ENCODE data around the gene CDH8. TPM values are rescaled to one million over a fixed set of nuclear protein-coding genes. Genes with fewer than 3 reads are reported as not detected.

The CDH8 gene
- total and polyA plus RNA-seq, 2 of the 4 experiments (the other 2 are of a cell fraction), result not detected

DNA sequence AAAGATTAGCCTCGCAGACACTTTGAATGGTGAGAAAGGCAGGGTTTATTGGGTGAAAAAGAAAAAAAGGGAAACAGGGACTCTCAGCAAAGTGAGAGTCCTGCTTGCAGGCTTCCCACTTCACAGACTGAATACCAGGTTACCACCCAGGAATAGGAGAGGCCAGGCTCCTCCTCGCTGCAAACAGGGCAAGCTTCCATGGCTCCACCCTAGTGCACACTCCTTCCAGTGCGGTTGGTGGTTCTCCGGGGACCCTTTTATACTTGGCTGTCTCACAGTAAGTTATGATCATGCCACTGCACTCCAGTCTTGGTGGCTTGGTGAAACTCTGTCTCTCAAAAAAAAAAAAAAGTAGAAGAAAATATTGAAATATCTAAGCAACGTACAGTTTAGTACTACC is 30.5 kb upstream of the CDH8 start:
- no peak overlapping the region for H3K18ac ChIP-seq (ENCODE audit: low read depth, low read length)
- H3K23ac ChIP-seq (ENCODE audit: low read depth, low read length), result no peak overlapping the region
- CTCF ChIA-PET, result no interaction called here
- H3K14ac ChIP-seq (replicated peaks; ENCODE audit: low read depth, low read length), result no peak overlapping the region
- no peaks in the 10 kb centered on the region for H3K36me3 ChIP-seq (ENCODE audit: control insufficient read depth, insufficient read depth, low read length)
- no peaks in the 10 kb centered on the region for H3K4me1 ChIP-seq (ENCODE audit: control insufficient read depth, insufficient read depth, low read length)
- H2BK5ac ChIP-seq (ENCODE audit: low read depth, low read length, poor library complexity, severe bottlenecking), result no peak overlapping the region
- ATAC-seq (ENCODE audit: low read depth) (no peak), DNase-seq (no peak)
- POLR2A ChIA-PET (ENCODE audit: unreplicated experiment), result no interaction called here
- 40% methylated on average over 1 of the region's 5 CpGs; no CpG with 5 or more reads in 1 of the 2 experiments for WGBS, 2 experiments (ENCODE audit: extremely low coverage in 2 of 2, insufficient read length in 1 of 2)
- in situ Hi-C loops (cut with MboI; ENCODE audit: low sequenced_read_pairs) (no loop called here), intact Hi-C loops (cut with micrococcal nuclease) (no loop called here), dilution Hi-C loops (cut with HindIII; ENCODE audit: low sequenced_read_pairs, unreplicated experiment) (no loop called here)
- no peak overlapping the region for H3K27ac ChIP-seq (ENCODE audit: insufficient read depth, low read length)
- no peak for TF ChIP-seq RAD21 (IDR thresholded peaks at IDR 0.05; ENCODE audit: low read length)
- no peaks in the 10 kb centered on the region for H4K20me1 ChIP-seq (ENCODE audit: insufficient read depth, low read length)
- no peak overlapping the region for H3K4me3 ChIP-seq (ENCODE audit: insufficient read depth, low read depth, low read length)
- H3K9ac ChIP-seq (ENCODE audit: low read depth, low read length), result no peak overlapping the region
- H3K79me1 ChIP-seq (ENCODE audit: low read depth in 1 of 2, low read length in 2 of 2), result no peaks in the 10 kb centered on the region
- no peak overlapping the region for H2AFZ ChIP-seq (replicated peaks; ENCODE audit: low read length, poor library complexity)
- no peaks in the 10 kb centered on the region for H3K9me1 ChIP-seq (ENCODE audit: insufficient read depth, low read length)
- H3K9me3 ChIP-seq (ENCODE audit: control insufficient read depth, insufficient read depth, low read length), result no peaks in the 10 kb centered on the region; the same call in 1 of the 2 replicates
- H4K8ac ChIP-seq (ENCODE audit: low read depth in 2 of 2, low read length in 2 of 2), result no peak overlapping the region
- no TSS peak for BruUV-seq (replicated peaks)
- no peak overlapping the region for H4K5ac ChIP-seq (ENCODE audit: low read depth, low read length)
- H2BK15ac ChIP-seq (ENCODE audit: low read depth, low read length), result no peak overlapping the region
- no peak overlapping the region for H2AK9ac ChIP-seq (replicated peaks; ENCODE audit: low read depth, low read length, poor library complexity)
- H3K4me2 ChIP-seq (ENCODE audit: low read depth, low read length), result no peak overlapping the region
- no peak overlapping the region for H3K56ac ChIP-seq (ENCODE audit: extremely low read depth, insufficient read depth, low read length)
- H4K91ac ChIP-seq (ENCODE audit: insufficient read depth, low read depth, low read length), result no peak overlapping the region
- no peak overlapping the region for H3K4ac ChIP-seq (ENCODE audit: low read depth, low read length)
- H2BK20ac ChIP-seq (ENCODE audit: low read depth, low read length), result no peak overlapping the region
- H3K27me3 ChIP-seq (ENCODE audit: control insufficient read depth, insufficient read depth, low read length), result no peaks in the 10 kb centered on the region
- H2BK120ac ChIP-seq (ENCODE audit: low read depth, low read length), result no peak overlapping the region
- no peak overlapping the region for H2AK5ac ChIP-seq (ENCODE audit: low read depth, low read length)
